PFSK-1 (cell line): ENCODE measurements around the gene FBLN1.

Source experiments
- FOXP2 ChIP-seq: optimal IDR thresholded peaks from 2 replicates; pipeline ENCODE3; 2011; ENCODE audit warnings: borderline replicate concordance, control low read depth, inconsistent platforms; ENCODE audit not compliant: insufficient read depth; ENCODE audit errors: extremely low read length, extremely low read depth
- POLR2AphosphoS5 ChIP-seq: IDR thresholded peaks from 2 replicates; pipeline ENCODE4 v1.6.1; 2012; ENCODE audit warnings: low read depth, mild to moderate bottlenecking, control low read depth, low read length, moderate library complexity
- SIN3A ChIP-seq: IDR thresholded peaks from 2 replicates; pipeline ENCODE4 v1.6.1; 2012; ENCODE audit warnings: mild to moderate bottlenecking, low read length, moderate library complexity, borderline replicate concordance; ENCODE audit not compliant: insufficient read depth
- TAF1 ChIP-seq: IDR thresholded peaks from 2 replicates; pipeline ENCODE4 v1.6.1; 2012; ENCODE audit warnings: low read length, control low read depth, borderline replicate concordance; ENCODE audit not compliant: insufficient read depth
- TF ChIP-seq, protein P1 (sequence below), 2 experiments: IDR thresholded peaks; 2 replicates each; pipeline versions ENCODE4 v1.6.1 to v1.8.0; 2011 to 2012; ENCODE audit warnings: low read depth in 2 of 2, low read length in 2 of 2, control low read depth in 1 of 2, inconsistent platforms in 1 of 2, mild to moderate bottlenecking in 1 of 2, moderate library complexity in 1 of 2; ENCODE audit not compliant: insufficient read depth in 1 of 2

Gene FBLN1

DNA sequence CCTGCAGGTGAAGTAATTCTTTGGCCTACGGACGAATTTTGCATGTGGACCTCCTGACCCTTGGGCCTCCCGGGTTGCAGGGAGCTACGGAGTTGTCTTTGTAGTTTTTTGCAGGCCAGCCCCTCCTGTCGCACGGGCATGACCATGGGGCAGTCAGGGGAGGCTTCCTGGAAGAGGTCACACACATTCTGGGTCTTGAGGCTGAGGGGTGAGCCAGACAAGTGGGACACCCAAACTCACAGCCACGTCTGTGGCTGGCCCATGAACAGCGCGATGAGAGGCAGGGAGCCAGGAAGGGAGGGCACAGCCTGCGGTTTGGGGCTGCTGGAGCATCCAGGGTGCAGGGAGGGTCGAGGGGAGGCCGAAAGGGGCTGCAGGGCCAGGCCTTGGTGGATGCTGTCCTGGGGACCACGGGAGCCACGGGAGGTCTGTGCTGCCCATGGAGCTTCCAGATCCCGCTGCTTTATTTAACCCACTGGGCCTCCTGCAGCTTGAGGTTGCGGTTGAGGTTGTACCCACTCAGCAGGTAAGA, 78.9 kb downstream of the FBLN1 start:
- TF ChIP-seq POLR2AphosphoS5 (no peak), FOXP2 (no peak), TAF1 (no peak), SIN3A (no peak)
- TF ChIP-seq, protein P1, sequence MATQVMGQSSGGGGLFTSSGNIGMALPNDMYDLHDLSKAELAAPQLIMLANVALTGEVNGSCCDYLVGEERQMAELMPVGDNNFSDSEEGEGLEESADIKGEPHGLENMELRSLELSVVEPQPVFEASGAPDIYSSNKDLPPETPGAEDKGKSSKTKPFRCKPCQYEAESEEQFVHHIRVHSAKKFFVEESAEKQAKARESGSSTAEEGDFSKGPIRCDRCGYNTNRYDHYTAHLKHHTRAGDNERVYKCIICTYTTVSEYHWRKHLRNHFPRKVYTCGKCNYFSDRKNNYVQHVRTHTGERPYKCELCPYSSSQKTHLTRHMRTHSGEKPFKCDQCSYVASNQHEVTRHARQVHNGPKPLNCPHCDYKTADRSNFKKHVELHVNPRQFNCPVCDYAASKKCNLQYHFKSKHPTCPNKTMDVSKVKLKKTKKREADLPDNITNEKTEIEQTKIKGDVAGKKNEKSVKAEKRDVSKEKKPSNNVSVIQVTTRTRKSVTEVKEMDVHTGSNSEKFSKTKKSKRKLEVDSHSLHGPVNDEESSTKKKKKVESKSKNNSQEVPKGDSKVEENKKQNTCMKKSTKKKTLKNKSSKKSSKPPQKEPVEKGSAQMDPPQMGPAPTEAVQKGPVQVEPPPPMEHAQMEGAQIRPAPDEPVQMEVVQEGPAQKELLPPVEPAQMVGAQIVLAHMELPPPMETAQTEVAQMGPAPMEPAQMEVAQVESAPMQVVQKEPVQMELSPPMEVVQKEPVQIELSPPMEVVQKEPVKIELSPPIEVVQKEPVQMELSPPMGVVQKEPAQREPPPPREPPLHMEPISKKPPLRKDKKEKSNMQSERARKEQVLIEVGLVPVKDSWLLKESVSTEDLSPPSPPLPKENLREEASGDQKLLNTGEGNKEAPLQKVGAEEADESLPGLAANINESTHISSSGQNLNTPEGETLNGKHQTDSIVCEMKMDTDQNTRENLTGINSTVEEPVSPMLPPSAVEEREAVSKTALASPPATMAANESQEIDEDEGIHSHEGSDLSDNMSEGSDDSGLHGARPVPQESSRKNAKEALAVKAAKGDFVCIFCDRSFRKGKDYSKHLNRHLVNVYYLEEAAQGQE (IDR thresholded peaks at IDR 0.05; ENCODE audit: insufficient read depth in 1 of 2, low read depth in 2 of 2, low read length in 2 of 2): no peak

DNA sequence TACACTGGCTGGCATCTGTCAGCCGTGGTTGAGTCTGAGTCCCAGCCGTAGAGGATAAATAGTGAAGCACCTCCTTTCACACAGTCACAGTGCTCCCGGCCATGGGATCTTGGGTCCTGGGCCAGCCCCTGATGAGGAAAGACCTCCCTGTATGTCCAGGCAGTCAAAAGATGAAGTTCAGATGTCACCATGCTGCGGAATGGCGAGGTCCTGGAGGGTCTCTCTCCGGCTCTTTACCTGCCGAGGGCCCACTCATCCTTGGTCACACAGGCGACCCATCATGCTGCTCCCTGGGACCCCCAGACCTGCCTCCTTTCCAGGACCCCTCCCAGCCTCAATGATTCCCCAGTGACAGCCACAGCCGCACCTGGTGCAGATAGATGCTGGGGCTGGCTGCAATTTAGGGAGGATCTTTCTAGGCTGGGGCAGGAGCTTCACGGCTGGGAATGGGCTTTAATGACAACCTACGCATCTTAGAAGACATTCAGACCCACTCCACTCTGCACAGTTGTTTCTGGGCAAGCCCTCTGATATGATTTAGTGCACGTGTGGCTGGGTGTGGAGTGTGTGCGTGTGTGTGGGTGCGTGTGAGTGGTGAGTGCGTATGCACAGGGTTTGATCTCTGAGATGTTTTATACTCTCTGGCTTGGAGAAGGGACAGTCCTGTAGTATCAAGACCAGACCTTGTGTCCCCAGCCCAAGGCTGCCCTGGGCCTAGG, 79.7 kb downstream of the FBLN1 start:
- TF ChIP-seq TAF1 (no peak), POLR2AphosphoS5 (no peak), FOXP2 (no peak), SIN3A (no peak)

DNA sequence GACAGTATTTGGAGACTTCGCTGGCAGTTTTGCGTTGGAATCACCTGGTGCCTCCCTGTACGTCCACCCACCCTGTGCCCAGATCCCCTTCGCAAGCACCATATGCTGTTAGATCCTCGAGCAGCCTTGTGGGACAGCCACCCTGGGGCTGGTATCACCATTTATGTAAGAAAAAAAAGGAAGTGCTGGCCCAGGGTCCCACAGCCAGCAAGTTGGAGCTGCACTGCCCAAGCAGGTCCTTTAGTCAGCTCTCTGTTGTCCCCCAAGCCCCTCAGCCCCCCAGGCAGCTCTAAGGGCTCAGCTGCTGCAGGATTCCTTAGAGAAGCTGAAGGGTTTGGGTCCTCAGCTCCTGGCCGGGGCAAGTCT, 80.3 kb downstream of the FBLN1 start:
- TF ChIP-seq SIN3A (no peak), POLR2AphosphoS5 (no peak), FOXP2 (no peak), TAF1 (no peak)
- TF ChIP-seq, protein P1 (IDR thresholded peaks at IDR 0.05; ENCODE audit: insufficient read depth in 1 of 2, low read depth in 2 of 2, low read length in 2 of 2): no peak

DNA sequence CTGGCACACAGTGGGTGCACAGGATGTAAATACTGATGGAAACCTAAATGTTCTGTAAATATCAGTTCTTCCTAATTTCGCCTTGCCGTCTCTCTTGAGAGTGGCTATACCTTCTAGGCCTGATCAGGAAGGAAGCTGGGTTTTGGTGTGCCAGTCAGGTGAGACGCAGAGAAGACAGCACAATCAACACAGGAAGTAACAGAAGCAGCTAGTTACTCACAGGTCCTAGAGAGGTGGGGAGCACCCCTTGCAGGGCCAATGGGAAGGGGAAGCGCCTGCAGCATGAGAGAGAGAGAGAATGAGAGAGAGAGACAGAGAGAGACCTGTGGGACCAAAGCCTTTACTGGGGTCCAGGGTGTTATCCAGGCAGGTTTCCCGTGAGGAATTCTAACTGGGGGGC, 80.8 kb downstream of the FBLN1 start:
- TF ChIP-seq POLR2AphosphoS5: no peak
- no peak for TF ChIP-seq TAF1
- TF ChIP-seq, protein P1 (IDR thresholded peaks at IDR 0.05; ENCODE audit: insufficient read depth in 1 of 2, low read depth in 2 of 2, low read length in 2 of 2): no peak
- TF ChIP-seq SIN3A: no peak
- TF ChIP-seq FOXP2: no peak

DNA sequence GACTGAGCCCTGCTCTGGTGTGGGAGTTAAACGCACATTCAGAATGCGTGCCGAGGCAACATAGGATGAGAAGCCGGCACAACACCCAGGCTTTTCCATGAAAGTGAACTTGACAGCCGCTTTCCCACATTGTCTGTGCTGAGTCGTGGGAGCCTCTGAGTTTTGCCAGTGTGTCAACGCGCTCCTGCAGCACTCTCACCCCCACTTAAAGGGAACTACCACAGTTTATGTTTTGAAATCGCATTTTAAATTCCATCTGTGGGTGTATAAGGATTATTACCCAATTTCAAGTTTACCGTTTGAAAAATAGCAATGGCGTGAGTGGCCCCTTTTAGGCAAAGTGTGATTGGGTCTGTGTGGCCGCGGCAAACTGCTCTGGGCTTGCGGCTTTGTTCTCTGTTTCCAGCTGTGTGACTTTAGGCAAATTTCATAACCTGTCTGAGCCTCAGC, 81.5 kb downstream of the FBLN1 start:
- no peak for TF ChIP-seq FOXP2
- TF ChIP-seq POLR2AphosphoS5: no peak
- TF ChIP-seq SIN3A: no peak
- TF ChIP-seq, protein P1 (IDR thresholded peaks at IDR 0.05; ENCODE audit: insufficient read depth in 1 of 2, low read depth in 2 of 2, low read length in 2 of 2): no peak
- TF ChIP-seq TAF1: no peak
